Heart left ventricle (tissue), 13 donors: ENCODE results near the gene DNM3.

Experiments used
- CTCF ChIP-seq, 12 donors: fragments of 200-600 bp; sonication (generic) in 4 of 12; IDR thresholded peaks; one replicate each; pipeline versions ENCODE4 v1.5.0 to v1.8.0; 2018 to 2022; ENCODE audit warnings: antibody characterized with exemption in 12 of 12, mild to moderate bottlenecking in 5 of 12
- POLR2A ChIP-seq, 2 donors: fragments of 450-650 bp; IDR thresholded peaks; one replicate each; pipeline ENCODE4 v1.6.1; 2017; ENCODE audit warnings: antibody characterized with exemption in 2 of 2, mild to moderate bottlenecking in 2 of 2, moderate library complexity in 2 of 2
- donor health status: ischemic (EF 13 %, LVEDD 7.1; RV severe dilation, severe dysfunction).
- donor health status: DM: no; HTN: yes; CAD: no.
- donor health status: DM: no; HTN: no; CAD: no.
- donor health status: ischemic (EF 25% LVEDD 6.9; RV normal size, moderate dysfunction).
- donor health status: ischemic (EF 25% LVEDD 5.7; RV mildly dilated, moderate dysfunction).
- donor health status: ischemic (EF 35%, LVEDD 5.7; RV mildly dilated, moderate dysfunction).
- donor health status: nonischemic (EF 11% LVEDD 7.7; RV severe dilation, severe dysfunction).
- donor health status: DM: yes; HTN: yes; CAD: no.
- donor health status: PGD.
- donor health status: ischemic (EF 29% LVEDD 5.4; RV normal size, mild dysfunction).
- donor health status: nonischemic (EF 23%, LVEDD 6.1; RV moderate dilation, normal function).

- no peak for TF ChIP-seq CTCF (IDR thresholded peaks at IDR 0.05)
- no peak for TF ChIP-seq POLR2A (IDR thresholded peaks at IDR 0.05)
Observed at GRCh38 chr1:171965777-171966176, 124.5 kb downstream of the DNM3 start.
